A549 treated with dexamethasone at 1 μM for 4 hours (cell line): ENCODE measurements around the gene UCP3. TPM values are rescaled to one million over a fixed set of nuclear protein-coding genes. Genes with fewer than 3 reads are reported as not detected.

Experiments used
- total RNA-seq: library from RNA; stranded (reverse); fragments of 200-300 nt; extraction: Qiagen RNA extraction; gene quantifications from 5 replicates; pipeline ENCODE4 v1.2.3, GENCODE V29; 2022

Gene UCP3, protein sequence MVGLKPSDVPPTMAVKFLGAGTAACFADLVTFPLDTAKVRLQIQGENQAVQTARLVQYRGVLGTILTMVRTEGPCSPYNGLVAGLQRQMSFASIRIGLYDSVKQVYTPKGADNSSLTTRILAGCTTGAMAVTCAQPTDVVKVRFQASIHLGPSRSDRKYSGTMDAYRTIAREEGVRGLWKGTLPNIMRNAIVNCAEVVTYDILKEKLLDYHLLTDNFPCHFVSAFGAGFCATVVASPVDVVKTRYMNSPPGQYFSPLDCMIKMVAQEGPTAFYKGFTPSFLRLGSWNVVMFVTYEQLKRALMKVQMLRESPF
- 0.68 to 1.7 TPM (median 1.1 TPM) in 5 replicates for total RNA-seq

DNA sequence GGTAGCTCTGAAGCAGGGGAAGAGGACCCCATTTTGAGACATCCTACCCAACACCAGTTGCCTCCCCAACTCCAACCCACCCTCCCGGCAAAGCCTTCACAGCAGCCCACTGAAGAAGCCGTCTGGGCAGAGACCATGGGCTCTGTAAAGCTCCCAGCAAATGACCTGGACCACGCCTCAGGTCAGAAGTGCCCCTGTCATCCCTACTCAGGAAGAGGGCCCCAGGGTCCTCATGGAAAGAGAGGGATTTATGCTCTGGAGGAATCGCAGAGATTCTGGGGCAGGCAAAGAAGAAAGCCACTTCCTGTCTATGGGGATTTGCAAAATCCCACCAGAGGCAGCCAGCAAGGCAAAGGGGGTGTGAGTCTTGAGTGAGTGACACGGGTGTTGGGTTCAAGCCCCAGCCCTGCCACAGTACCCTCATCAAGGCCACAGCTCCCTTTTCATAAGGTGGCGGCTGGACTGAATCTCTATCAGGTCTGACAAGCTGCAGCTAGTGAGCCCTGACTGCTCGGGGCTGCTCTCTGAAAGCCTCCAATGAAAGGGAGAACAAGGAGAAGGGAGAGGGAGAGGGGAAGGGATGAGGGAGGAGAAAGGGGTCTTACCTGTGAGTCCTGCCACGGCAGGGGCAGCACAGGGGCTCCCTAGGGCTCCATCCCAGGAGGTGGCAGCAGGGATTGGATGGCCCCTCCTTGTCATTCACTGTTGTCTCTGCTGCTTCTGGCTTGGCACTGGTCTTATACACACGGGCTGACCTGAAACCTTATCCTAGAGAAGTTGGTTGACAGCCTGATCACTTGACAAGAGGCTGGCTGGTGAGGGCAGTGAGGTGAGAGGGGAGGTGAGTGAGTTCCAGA lies at the start of gene UCP3:
Gene UCP3 (minus strand): TSS at position 713 of the 857 bp plus-strand sequence. CDS start 2,043 bp downstream, outside the sequence.

DNA sequence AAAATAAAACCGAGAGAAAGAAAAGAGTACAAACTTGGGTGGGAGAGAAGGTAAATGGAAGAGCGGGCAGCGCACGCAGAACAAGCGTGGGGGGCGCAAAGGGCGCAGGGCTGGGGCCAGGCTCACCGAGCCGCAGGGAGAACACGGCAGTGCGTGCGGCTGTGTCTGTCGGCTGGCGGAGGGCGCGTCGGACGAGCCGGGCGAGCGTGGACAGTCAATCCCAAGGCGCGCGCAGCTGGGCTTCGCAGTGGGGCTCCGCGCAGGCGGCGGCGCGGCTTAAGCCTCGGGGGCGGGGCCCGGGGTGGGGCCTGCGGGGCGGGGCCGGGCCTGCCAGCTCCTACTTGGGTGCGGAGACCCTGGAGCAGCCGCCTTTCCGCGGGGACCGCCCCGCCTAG lies 26.3 kb downstream of the UCP3 start, which contains the start of gene UCP2:
Gene UCP2 (minus strand): TSS at position 249 of the 395 bp plus-strand sequence. CDS start 4,465 bp downstream, outside the sequence.

DNA sequence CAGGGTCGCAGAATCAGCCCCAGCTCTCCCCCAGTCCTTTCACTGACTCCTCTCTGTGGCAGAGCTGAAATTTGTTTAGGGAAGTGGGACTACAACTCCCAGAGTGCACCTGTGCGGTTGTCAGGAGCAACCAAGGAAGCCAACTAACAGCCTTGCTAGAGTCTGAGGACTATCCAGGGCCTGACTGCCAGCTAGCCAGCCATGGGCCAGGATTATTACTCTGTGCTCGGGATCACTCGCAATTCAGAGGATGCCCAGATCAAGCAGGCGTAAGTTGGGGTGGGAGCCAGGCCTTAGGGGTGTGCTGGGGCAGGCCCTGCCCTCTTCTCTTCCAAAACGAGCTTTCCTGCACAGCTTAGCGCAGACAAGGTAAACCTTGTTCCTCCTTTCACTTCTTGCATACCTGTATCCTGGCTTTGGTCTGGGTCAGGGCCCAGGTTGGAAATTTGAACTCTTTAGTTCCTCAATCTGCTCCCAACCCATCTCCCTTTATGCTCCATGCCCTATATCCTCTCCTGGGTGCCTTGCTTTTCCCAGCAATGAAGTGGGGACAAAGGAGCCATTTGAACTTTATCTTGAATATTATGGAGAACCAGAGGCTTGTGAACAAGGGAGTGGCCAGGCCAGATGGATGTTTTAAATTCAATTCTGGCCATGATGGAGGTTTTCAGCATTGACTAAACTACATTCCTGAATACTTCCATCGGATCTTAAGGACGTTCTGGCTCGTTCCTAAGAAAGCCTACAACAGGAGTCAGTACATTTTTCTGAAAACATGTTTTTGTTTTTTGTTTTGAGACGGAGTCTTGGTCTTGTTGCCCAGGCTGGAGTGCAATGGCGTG lies 57.8 kb downstream of the UCP3 start, which contains the start of gene DNAJB13:
Gene DNAJB13 (plus strand): TSS at position 158 of the 842 bp plus-strand sequence. CDS start 44 bp downstream, at position 202.

Other genes starting within 250 kb of the UCP3 start
- 58.9 to 73.7 TPM (median 70.5 TPM) in 5 replicates for gene RAB6A, start 248.0 kb downstream of the UCP3 start, total RNA-seq
- gene MRPL48, start 221.2 kb downstream of the UCP3 start, total RNA-seq = 46.0 to 60.4 TPM (median 46.6 TPM) in 5 replicates
- gene COA4, start 132.2 kb downstream of the UCP3 start, total RNA-seq = 112 to 146 TPM (median 121 TPM) in 5 replicates
- 9.9 to 13.5 TPM (median 12.4 TPM) in 5 replicates for gene PAAF1, start 132.1 kb downstream of the UCP3 start, total RNA-seq
- 0.56 to 0.95 TPM (median 0.78 TPM) in 5 replicates for gene DNAJB13, start 58.1 kb downstream of the UCP3 start, total RNA-seq
- 83.0 to 92.6 TPM (median 87.9 TPM) in 5 replicates for gene UCP2, start 26.2 kb downstream of the UCP3 start, total RNA-seq
- 14.0 to 19.3 TPM (median 17.4 TPM) in 5 replicates for gene C2CD3, start 161.9 kb upstream of the UCP3 start, total RNA-seq
- 58.0 to 61.8 TPM (median 60.0 TPM) in 5 replicates for gene PPME1, start 162.2 kb upstream of the UCP3 start, total RNA-seq